Middle frontal gyrus (tissue), 1 donor: ENCODE results near the gene FAM13B.
"Not testable (repeated sequence)": the region's sequence is repeated elsewhere in the genome, so short reads cannot be mapped to it uniquely, and the experiment has no call there.

ENCODE experiments used
- DNase-seq: peaks from one replicate; pipeline ENCODE4 v3.0.0-alpha.2; 2015; ENCODE audit warnings: low spot score; ENCODE audit errors: extremely low spot score

FAM13B gene

DNA sequence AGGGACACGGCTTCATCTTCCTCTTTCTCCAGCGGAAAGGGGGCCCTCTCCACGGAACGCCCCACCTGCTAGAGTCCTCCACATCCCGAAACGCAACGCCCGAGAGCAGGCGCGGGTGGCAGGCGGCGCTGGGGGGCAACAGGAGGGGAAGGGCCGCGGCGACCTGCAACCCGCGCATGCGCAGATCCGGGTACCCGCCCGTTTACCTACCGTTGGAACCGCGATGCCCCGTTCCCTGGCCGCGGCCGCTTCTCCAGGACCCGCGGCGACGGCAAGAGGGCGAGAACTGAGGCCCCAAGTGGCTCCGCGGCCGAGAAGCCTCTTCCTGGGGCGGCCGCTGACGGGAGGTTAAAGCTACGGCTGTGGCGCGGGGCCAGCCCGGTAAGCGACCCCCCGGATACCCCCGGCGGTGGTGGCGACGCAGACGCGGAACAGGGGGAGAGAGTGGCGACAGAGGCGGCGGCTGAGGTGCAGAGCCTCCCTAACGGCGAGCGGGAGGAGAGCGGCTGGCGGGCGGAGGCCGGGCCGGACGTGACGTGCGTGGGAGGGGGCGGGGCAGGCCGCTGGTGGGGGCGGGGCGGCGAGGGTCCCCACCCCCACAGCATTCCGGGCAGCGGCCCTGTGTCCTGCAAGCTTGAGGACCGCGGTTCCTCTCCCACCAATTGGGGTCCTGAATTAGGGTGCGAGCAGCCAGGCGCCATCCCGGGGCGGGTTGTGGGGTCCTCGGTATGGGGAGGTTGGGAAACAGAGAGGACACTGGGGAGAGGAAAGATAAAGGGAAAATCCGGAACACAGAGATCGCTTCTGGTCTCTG is at the start of gene FAM13B:
Gene FAM13B (minus strand): TSS at position 508 of the 814 bp plus-strand sequence. CDS start 13,968 bp downstream, outside the sequence.
- no peak for DNase-seq

- no peak for DNase-seq
Measured at GRCh38 chr5:138082033-138082432, 49.2 kb upstream of the FAM13B start.

DNA sequence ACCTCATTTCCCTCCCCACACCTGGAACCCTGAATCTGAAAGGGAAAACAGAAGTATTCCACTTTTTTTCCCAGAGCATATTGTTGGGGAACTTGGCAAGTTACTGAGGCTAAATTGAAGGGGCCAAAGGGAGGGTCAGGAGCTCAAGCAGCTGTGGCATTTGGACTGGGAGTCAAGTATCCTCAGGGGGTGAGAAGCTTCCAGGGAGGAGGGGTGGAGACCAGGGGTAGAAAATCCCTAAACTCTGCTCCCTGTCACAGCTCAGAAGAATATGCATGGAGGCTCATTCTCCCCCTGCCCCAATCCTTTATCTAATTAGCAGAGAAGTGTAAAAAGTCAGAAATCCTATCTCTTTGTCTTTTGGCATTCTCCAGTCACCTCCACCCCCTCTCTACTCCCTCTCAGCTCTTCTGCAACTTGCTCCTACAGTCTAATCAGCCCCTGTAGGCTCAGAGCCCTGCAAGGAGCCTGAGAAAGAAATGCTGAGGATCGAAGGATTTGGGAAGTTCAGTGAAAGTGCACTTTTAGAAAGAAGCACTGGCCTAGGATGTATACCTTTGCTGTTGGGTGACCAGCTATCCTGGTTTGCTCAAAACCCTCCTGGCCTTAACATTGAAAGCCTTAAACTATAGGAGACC is 45.2 kb upstream of the FAM13B start:
- DNase-seq: no peak

- DNase-seq: peak; percentile 61
Measured at GRCh38 chr5:138077064-138077696, 44.3 kb upstream of the FAM13B start.

DNA sequence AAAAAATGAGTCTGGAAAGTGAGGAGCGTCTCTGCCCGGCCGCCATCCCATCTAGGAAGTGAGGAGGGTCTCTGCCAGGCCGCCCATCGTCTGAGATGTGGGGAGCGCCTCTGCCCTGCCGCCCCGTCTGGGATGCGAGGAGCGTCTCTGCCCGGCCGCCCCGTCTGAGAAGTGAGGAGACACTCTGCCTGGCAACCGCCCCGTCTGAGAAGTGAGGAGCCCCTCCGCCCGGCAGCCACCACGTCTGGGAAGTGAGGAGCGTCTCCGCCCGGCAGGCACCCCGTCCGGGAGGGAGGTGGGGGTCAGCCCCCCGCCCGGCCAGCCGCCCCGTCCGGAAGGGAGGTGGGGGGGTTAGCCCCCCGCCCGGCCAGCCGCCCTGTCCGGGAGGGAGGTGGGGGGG is 37.1 kb upstream of the FAM13B start:
- DNase-seq: not testable (repeated sequence)

GRCh38 chr5:138068742-138069600 is 36.1 kb upstream of the FAM13B start:
- DNase-seq: no peak

DNA sequence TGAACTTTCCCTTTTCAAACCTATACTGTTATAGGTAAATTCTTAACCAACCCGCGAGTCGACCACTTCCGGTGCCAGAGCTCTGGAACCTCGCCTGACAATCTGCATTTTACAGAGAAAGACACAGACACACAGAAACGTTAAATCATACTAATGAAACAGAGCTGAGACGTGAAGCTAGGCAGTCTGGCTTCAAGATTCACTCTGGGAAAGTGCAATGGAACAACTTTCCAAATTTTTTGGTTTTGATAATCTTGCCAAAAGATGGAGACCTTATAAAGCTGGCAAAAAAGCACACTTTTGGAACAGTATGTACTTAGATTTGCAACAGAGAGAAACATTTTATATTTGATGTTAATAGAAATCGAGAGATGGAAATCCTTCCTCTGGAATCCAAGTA is 35.1 kb upstream of the FAM13B start:
- no peak for DNase-seq

- no peak for DNase-seq
Measured at GRCh38 chr5:138065102-138065501, 32.2 kb upstream of the FAM13B start.

DNA sequence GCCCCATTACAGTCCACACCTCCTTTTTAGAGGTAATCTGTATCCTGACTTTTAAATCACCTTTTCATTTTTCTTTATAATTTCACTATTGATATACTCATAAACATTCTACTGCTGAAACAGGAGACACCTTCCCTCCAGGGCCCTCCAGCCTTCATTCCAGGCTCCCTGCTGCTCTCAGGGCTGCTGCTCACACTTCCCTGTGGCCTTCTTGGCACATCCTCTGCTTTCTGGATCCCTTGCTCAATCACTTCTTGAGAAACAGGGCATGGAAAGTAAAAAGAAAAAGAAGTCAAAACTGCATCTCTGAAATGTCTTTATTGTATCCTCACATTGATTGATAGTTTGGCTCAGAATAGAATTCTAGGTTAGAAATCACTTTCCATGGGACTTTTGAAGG is 31.6 kb upstream of the FAM13B start:
- DNase-seq: no peak

GRCh38 chr5:138054847-138055558 is 22.1 kb upstream of the FAM13B start:
- DNase-seq: peak; percentile 84

GRCh38 chr5:138054206-138054605 is 21.3 kb upstream of the FAM13B start:
- no peak for DNase-seq

DNA sequence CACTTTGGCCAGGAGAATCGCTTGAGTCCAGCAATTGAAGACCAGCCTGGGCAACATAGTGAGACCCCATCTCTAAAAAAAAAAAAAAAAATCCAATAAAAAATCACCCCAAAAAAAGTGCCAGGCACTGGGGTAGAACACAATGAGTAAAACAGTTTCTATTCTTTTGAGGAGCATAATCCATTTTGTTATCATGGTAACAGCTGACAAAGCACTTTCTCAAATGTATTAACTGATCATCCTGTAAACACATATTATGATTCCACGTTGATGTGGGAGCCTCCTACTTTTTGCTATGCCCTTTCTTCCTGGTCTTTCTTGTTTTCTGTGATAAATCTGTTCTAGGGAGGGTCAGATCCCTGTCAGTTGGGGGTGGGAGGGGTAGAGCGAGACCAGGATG is 20.7 kb upstream of the FAM13B start:
- no peak for DNase-seq

DNA sequence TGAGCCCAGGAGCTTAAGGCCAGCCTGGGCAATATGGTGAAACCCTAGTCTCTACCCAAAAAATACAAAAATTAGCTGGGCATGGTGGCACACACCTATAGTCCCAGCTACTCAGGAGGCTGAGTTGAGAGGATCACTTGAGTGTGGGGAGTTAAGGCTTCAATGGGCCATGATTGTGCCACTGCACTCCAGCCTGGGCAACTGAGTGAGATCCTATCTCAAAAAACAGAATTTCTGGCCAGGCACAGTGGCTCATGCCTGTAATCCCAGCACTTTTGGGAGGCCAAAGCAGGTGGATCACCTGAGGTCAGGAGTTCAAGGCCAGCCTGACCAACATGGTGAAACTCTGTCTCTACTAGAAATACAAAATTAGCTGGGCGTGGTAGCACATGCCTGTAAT is 19.8 kb upstream of the FAM13B start:
- not testable (repeated sequence) for DNase-seq

DNA sequence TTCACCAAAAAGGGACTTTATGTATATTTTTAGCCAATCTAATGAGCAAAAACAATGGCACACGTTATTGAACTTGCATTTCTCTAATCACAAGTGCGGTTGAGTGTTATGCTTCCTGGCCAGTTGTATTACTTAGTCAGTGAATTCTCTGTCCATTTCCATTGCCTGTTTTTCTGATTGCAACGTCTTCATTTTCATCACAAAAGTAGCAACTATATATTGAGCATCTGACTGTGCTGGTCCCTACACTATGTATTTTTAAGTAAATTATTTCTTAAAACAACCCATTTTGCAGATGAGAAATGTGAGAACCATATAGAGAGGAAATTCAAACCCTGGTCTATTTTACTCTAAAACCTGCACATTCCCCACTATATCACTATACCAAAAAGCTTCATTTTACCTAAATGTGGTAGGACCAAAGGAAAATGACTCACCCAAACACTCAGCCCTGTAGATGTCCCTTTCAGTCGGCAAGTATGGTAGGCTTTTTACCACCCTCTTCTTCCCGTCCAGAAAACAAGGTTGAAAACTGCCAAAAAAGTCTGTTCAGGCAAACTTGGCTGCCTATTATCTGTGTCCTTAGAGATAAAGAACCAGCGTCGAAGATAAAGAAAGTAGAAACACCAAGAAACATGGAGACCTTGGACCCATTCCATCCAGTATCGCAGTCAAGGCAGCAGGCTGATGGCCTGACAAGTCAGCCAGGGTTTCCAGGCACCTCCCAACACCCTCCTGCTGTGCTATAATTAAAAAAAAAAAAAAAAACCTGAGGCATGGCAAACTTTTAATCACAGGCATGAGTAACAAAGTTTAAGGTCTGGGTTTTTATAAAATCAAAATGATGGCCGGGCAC is 18.8 kb upstream of the FAM13B start:
- DNase-seq: no peak

GRCh38 chr5:138045283-138045682 is 12.4 kb upstream of the FAM13B start:
- not testable (repeated sequence) for DNase-seq

- DNase-seq: no peak
Measured at GRCh38 chr5:138038826-138039225, 5.9 kb upstream of the FAM13B start.

DNA sequence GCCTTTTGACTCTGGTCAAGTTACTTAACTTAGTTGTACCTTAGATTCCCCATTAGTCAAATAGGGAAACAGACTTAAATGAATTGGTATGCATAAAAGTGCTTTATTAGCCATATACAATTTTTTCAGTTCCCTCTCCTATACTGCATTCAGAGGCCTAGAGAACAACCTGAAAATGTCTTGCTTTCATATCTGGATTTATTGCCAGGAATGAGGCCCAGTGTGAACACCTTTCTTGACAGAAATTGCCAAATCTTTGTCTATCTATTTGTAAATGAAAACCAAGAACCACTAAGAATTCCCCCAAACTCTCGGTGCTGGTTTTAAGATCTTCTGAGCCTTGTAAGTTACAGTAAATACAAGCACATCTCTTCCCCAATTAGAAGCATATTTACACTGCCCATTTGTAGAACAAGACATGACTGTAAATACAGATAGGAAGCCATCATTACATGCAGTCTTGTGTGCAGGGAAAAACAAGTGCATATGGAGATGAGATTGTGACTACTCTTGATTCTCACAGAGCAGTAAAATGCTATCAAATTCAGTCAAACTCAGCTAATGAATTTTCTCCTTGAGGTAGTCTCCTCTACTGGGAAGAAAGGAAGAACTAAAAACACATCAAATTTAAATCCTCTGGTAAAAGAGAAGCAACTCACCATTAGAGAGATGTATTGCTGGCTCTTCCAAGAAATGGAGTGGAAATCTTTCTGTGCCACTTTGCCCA is 5.2 kb upstream of the FAM13B start:
- DNase-seq: no peak

DNA sequence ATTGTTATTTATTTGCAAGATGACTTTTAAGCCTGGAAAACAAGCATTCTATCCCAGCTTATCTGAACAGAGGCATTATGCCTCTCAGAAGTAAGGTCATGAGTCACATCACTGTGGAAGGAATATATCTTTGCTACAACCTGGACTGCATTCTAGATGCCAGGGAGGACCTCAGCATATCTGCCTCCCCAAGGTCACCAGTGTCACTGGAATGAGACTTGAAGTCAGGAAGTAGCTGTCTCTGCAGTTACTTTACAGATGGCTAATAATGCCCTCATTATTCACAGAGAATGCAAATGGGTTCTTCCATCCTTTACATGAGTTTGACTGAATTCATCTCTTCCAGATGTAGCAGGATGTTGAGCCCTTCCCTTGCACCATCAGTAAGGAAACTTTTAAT is 4.4 kb upstream of the FAM13B start:
- DNase-seq: no peak
